Left lung (tissue), 10 donors: ENCODE results near the gene MACC1. TPM values are rescaled to one million over a fixed set of nuclear protein-coding genes. Genes with fewer than 3 reads are reported as not detected.

ENCODE experiments used
- ATAC-seq: fragments of 200-7000 bp; cut with Tn5 transposase; one replicate; pipeline ENCODE4 v1.9.1; 2020; ENCODE audit warnings: moderate library complexity
- DNase-seq, 4 donors: peaks; one replicate each; pipeline ENCODE4 v3.0.0-alpha.2; 2013 to 2020
- H3K27ac ChIP-seq, 2 donors: fragments of 200-600 bp; sonication (generic) in 1 of 2; one replicate each; pipeline versions ENCODE4 v1.5.0 to v1.8.0; 2020 to 2021
- H3K27me3 ChIP-seq, 2 donors: fragments of 200-600 bp; sonication (generic) in 1 of 2; one replicate each; pipeline versions ENCODE4 v1.5.0 to v1.8.0; 2020 to 2021
- H3K36me3 ChIP-seq, 2 donors: fragments of 200-600 bp; sonication (generic) in 1 of 2; one replicate each; pipeline versions ENCODE4 v1.5.0 to v1.8.0; 2020 to 2021
- H3K4me1 ChIP-seq, 2 donors: fragments of 200-600 bp; one replicate each; pipeline ENCODE4 v1.8.0; 2021
- H3K4me3 ChIP-seq, 2 donors: fragments of 200-600 bp; sonication (generic) in 1 of 2; one replicate each; pipeline versions ENCODE4 v1.5.0 to v1.8.0; 2020 to 2021; ENCODE audit warnings: mild to moderate bottlenecking in 1 of 2
- H3K9me3 ChIP-seq, 2 donors: fragments of 200-600 bp; sonication (generic) in 1 of 2; one replicate each; pipeline versions ENCODE4 v1.5.0 to v1.8.0; 2020 to 2021
- intact Hi-C, 2 donors: fragments of 100-400 bp; cut with DNase I; formaldehyde crosslinking; loops; one replicate each; pipeline versions ENCODE4 v1.11.2 to v1.14.2; 2022
- polyA plus RNA-seq, 6 donors: library from polyadenylated mRNA; unstranded; fragments of 120-200 nt; gene quantifications; one replicate each; pipeline ENCODE4 v1.2.1, GENCODE V29; 2013; ENCODE audit not compliant: insufficient read length in 6 of 6
- total RNA-seq, 2 donors: library from RNA; stranded (reverse); fragmentation: NEBNext Ultra II Directional; extraction: Animal tissue kit (Norgen Biotek cat#: 25700); gene quantifications; one replicate each; pipeline ENCODE4 v1.2.1, GENCODE V29; 2021
- TF ChIP-seq, protein P1 (sequence below), 2 donors: fragments of 200-600 bp; sonication (generic) in 1 of 2; IDR thresholded peaks; one replicate each; pipeline versions ENCODE4 v1.5.0 to v1.8.0; 2021; ENCODE audit warnings: antibody characterized with exemption in 2 of 2
- donor health status: DM: no; HTN: yes; CAD: no.
- donor health status: DM: no; HTN: no; CAD: no.

MACC1 gene
- total and polyA plus RNA-seq, 8 donors, result 8.5 to 36.2 (median 12.2) TPM

DNA sequence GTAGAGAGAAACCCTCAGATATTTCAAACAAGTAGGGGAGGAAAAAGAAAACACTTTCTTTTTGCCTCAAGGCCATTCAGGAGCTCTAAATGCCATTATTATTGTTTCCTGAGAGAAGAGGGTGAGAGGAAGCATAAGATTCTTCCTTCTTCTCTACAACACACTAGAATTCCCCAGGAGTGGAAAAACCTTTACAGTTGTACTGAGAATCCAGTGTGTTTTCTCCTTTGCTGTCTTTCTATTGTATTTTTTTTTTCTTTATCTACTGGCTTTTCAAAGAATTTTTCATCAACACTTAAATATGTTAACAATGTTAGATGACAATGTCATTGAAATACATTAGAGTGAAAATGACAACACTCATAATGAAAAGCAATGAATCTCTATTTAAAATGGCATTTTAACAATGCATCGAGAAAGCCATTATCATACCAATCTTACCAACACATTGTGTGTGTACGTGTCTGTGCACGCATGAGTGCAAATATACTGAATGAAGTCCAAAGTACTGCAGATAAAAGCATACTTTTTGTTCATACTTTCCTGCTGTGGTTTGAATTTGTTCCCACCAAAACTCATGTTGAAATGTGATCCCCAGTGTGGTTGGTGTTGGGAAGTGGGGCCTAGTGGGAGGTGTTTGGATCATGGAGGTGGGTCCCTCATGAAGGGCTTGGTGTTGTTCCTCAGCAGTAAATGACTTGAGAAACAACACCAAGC lies 24.2 kb upstream of the MACC1 start:
- H3K36me3 ChIP-seq, result no peaks in the 10 kb centered on the region
- intact Hi-C loops, result no loop called here
- ATAC-seq, result no peak

DNA sequence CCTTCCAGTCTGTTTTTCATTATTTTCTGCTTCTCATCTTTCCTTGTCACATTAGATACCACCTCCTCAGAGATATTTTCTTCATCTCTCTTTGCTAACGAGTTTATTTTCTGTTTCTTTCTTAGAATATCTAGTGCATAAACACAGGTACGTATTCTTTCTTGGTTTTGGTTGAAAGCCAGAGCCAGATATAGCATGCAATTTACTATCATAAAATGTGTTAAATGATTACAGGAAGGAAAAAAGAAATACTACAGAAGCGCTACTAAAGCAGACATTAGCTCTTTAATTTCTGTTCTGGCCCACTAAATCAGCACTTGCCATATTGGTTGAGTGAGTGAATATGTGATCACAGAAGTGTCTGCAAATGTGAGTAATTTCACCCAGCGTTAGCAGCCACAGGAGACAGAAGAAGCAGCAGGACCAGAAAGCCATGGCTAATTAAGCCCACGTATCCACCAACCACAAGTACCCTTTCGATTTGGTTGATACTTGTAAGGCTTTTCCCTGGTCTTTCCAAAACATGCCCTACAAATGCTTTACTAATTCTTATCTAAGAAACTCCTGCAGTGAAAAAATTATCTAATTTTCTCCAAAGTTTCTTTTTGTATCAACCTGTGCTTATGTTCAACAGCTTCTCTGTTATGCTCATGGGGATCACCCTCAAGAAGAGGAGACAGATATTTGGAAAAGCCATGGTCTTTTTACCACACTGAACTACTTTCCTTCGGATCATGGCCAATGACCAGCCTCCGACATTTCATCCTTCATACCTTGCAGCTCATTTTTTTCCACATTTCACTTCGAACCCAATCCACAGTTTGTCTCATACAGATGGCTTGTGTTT lies 23.1 kb upstream of the MACC1 start:
- intact Hi-C loops, result no loop called here
- peak overlapping the region in 1 of 2 donors; percentile 41 for H3K27ac ChIP-seq

More for the DNA sequence above, 24.2 kb upstream of the MACC1 start:
- no peak for DNase-seq
- H3K4me3 ChIP-seq, result no peak overlapping the region
- TF ChIP-seq, protein P1, sequence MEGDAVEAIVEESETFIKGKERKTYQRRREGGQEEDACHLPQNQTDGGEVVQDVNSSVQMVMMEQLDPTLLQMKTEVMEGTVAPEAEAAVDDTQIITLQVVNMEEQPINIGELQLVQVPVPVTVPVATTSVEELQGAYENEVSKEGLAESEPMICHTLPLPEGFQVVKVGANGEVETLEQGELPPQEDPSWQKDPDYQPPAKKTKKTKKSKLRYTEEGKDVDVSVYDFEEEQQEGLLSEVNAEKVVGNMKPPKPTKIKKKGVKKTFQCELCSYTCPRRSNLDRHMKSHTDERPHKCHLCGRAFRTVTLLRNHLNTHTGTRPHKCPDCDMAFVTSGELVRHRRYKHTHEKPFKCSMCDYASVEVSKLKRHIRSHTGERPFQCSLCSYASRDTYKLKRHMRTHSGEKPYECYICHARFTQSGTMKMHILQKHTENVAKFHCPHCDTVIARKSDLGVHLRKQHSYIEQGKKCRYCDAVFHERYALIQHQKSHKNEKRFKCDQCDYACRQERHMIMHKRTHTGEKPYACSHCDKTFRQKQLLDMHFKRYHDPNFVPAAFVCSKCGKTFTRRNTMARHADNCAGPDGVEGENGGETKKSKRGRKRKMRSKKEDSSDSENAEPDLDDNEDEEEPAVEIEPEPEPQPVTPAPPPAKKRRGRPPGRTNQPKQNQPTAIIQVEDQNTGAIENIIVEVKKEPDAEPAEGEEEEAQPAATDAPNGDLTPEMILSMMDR (IDR thresholded peaks at IDR 0.05), result no peak
- H3K27ac ChIP-seq, result peak overlapping the region in 1 of 2 donors; percentile 41
- no peaks in the 10 kb centered on the region for H3K4me1 ChIP-seq
- no peaks in the 10 kb centered on the region for H3K27me3 ChIP-seq
- no peaks in the 10 kb centered on the region for H3K9me3 ChIP-seq

DNA sequence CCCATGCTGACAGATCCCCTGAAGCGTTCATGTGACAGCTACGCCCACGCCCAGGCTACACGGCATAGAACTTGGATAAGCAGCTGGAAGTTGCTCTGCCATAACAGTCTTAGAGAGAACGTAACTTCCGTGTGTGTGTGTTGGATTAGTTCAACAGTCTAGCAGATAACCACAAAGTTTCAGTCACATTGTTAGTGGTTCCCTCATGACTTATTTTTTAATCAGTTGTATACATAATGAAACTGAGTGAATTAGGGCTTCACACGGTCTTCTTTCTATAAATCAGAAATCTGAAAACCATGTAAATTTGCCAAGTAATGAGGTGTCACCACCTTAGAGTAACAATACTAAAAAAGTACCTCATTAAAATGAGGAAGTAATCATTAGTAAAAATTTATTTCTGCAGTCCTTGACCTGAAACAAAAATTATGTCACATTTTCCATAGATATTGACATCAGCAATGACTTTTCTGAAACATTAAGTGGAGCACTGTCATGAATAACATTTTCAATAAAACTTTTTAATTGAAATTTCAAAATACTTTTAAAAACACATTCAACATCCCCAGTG lies 21.7 kb upstream of the MACC1 start:
- Histone ChIP-seq H3K4me1 (no peaks in the 10 kb centered on the region), H3K36me3 (no peaks in the 10 kb centered on the region), H3K27me3 (no peaks in the 10 kb centered on the region), H3K27ac (no peak overlapping the region), H3K9me3 (no peaks in the 10 kb centered on the region), H3K4me3 (no peak overlapping the region)
- ATAC-seq, result peak; percentile 72
- intact Hi-C loops, result no loop called here
- peak in 2 of 4 donors; percentile 64 to 71 for DNase-seq
- TF ChIP-seq, protein P1 (IDR thresholded peaks at IDR 0.05), result no peak

More for the DNA sequence above, 23.1 kb upstream of the MACC1 start:
- Histone ChIP-seq H3K36me3 (no peaks in the 10 kb centered on the region), H3K9me3 (no peaks in the 10 kb centered on the region), H3K4me1 (no peaks in the 10 kb centered on the region), H3K27me3 (no peaks in the 10 kb centered on the region), H3K4me3 (no peak overlapping the region)
- DNase-seq (no peak), ATAC-seq (no peak)
- TF ChIP-seq, protein P1 (IDR thresholded peaks at IDR 0.05), result no peak

DNA sequence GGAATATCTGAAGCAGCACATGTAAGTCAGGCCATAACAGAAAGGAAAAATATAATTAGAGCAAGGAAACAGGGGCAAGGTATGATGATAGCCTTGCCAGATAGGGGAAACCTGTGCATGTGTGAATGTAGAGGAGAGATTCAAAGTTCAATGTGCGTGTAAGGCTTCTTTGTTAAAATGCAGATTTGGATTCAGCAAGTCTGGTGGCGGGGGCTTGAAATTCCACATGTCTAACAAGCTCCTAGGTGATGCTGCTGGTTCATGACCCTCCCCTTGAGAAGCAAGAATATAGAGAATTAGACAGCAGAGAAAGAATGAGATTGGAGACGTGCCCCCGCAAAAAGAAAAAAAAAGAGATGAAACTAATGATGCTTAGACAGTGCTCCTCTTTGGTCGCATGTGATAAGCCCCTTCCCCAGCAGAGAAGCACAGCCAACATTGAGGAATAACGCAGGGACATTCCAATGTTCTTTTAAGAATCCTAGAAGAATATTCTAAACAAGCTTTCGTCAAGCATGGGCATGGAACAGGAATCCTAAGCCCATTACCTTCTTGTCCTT lies 21.1 kb upstream of the MACC1 start:
- TF ChIP-seq, protein P1 (IDR thresholded peaks at IDR 0.05), result no peak
- no peak overlapping the region for H3K27ac ChIP-seq
- DNase-seq (no peak), ATAC-seq (no peak)
- intact Hi-C loops, result no loop called here
- no peaks in the 10 kb centered on the region for H3K4me1 ChIP-seq
- H3K4me3 ChIP-seq, result no peak overlapping the region
- H3K9me3 ChIP-seq, result no peaks in the 10 kb centered on the region
- H3K27me3 ChIP-seq, result no peaks in the 10 kb centered on the region
- no peaks in the 10 kb centered on the region for H3K36me3 ChIP-seq
